Nucleus accumbens (tissue), 56 donors: ENCODE results near the gene SH3BP2.

Experiments used
- DNase-seq, 56 donors: peaks; one replicate each; lab custom pipeline; 2025; lab: John Stamatoyannopoulos, UW

The SH3BP2 gene

DNA sequence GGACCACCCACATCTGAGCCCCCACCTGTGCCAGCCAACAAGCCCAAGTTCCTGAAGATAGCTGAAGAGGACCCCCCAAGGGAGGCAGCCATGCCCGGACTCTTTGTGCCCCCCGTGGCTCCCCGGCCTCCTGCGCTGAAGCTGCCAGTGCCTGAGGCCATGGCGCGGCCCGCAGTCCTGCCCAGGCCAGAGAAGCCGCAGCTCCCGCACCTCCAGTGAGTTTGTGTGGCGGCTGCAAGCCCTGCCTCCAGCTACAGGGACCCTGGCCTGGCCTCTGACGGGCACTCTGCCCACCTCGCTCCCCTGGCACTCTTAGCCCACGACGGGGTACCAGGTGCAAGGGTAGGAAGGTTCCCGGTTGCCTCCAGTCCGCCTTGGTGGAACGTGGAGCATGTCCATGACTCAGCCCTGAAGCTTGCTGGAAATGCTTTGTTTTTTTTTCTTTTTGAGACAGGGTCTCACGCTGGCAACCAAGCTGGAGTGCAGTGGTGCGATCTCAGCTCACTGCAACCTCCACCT is 37.1 kb downstream of the SH3BP2 start:
- DNase-seq = no peak

DNA sequence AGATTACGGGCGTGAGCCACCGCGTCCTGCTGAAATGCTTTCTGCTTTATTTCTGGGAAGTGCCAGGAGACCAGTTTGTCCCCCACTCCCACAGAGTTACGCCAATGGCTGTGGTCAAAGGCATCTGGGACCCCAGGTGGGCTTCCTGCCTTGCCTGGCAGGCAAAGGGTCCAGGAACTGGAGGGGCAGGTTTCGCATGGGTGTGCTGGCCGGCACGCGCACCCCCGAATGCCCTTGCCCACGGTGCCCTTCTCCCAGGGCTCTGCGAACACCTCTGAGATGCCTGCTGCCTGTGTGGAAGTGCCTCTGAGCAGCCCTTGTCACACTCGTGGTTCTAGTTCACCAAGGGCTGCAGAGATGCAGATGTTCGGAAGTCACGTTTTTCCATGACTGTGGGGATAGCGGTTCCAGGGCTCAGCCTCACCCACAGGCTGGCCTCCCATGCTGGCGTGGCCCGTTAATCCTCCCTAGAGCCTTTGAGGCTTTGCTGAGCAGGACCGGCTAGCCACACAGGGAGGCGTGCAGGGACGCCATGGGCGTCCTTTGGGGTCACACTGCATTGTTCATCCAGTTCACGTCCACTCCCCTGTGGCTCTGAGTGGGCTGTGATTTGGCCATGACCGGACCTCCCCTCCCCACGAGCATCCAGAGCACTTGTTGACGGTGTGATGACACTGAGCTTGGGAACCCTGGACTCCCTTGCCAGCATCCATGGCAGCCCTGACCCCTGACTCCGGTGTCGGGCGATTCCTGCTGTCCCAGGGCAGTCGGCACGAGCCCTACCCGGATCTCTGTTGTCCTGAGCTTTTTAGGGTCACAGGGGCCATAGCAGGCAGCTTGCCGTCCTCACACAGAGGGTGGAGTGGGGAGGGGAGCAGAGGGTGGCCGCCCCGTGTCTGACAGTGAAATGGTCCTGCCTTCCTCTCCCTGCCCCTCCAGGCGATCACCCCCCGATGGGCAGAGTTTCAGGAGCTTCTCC is 38.0 kb downstream of the SH3BP2 start:
- DNase-seq = no peak

GRCh38 chr4:2831611-2832308 is 38.9 kb downstream of the SH3BP2 start:
- no peak for DNase-seq

DNA sequence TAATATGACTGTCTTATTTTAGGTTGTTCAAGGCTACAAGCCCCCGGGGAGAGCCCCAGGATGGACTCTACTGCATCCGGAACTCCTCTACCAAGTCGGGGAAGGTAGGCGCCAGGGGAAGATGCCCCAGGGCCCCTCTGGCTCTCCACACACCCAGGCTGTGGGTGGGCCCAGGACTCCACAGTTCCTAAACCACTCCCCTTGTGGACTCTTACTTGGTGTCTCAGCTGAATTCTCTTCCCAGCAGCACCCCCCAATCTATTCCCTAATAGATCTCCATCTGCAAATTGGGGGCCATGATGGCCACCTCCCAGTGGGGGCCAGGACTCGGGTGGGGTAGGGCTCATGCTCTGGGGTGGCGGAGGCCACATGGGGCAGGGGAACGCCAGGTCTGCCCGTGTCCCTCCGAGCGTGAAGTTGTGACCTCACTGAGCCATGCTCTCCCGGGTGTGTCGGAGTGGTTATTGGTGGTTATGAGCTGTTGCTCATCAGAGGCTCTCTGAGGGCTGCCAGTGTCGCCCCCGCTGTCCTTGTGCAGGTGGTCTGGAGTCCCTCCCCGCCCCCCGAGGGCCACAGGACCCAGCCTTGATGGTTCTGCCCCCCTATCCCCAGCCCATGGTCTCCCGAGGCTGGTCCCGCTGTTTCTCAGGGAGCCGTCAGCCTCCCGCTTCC is 39.6 kb downstream of the SH3BP2 start:
- DNase-seq = no peak

DNA sequence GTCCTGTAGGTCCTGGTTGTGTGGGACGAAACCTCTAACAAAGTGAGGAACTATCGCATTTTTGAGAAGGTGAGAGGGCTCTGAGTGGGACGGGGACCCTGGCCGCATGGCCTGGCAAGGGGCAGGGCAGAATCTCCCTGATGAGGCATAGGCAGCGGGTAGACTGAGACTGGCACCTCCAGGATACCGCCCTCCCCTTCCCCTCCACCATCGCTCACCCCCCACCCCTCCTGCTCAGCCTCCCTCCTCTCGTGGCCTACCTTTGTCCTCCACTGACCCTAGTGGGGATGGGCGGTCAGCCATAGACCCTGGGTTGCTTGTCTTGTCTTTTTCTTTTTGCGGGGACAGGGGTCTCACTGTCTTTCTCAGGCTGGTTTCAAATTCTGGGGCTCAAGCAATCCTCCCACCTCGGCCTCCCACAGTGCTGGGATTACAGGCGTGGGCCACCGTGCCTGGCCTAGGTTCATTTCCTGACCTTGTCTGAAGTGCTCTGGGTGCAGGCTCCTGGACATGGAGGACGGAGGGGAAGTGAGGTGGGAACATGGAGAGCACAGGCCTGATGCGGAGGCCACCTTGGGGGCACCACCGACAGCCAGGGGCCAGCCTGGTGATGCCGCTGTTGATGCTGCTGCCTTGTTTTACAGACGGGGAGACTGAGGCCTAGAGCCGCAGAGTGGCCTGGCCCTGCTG is 40.2 kb downstream of the SH3BP2 start:
- DNase-seq = no peak

DNA sequence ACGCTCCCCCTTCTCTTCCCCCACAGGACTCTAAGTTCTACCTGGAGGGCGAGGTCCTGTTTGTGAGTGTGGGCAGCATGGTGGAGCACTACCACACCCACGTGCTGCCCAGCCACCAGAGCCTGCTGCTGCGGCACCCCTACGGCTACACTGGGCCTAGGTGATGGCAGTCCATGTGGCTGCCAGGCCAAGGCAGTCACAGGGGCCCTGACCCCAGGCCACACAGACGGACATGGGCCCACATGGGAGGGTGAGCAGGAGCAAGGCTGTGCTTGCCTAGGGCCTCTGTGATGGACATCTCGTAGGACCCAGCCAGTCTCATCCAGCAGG is 40.8 kb downstream of the SH3BP2 start:
- DNase-seq = no peak

DNA sequence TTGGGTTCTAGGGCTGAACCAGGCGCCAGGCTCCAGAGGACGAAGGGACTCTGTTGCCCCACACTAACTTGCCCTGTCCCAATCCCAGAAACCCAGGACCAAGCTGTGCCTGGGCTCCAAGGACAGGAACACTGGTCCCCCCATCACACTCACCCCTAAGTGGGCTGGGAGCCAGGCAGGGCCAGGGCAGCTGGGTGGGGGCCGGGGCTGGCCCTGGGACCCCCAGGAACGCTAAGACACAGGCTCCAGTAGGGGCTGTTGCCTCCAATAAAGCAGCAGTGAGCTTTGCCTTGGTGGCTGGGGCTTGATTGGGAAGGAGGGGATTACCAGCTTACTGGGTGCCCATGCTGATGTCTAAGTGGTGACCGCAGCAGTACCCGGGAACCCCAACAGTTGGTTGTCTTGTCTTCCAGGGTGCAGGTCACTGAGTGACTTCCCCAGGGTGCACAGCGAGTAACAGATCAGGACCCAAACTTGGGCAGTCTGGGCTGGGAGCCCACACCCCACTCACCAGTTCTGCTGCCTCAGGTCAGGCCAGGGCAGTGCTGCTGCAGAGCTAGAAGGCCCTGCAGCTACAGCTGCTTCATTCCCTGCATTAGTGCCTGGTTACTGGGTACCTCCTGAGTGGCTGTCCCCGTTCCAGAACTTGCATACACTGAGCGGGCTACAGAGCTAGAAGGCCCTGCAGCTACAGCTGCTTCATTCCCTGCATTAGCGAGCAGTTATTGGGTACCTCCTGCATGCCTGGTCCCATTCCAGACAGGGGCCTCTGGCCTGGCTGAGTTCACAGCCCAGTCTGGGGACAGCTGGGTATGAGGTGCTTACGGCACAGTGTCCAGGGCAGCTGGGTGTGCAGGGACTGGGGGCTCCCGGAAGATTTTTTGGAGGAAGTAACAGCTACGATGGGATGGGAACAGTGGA is 41.4 kb downstream of the SH3BP2 start:
- no peak for DNase-seq

DNA sequence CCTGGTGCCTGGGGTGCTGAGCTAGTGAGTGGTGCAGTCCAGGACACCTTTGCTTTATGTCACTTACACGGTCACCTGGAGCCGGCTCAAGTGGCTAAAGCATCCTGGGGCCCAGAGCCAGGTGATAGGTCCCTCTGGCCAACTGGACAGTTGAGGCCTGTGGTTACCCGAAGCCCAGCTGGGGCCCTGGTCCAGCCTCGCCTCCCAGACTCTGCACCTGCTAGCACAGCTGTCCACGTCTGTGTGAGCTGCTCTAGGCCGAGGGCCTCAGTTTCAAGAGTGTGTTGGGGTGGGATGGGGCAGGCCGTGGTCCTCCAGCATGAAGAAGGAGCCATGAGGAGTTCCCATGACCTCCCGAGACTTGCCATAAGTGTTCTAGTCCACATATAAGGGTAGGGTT is 43.1 kb downstream of the SH3BP2 start:
- no peak for DNase-seq

GRCh38 chr4:2836391-2836859 is 43.5 kb downstream of the SH3BP2 start:
- no peak for DNase-seq

GRCh38 chr4:2837110-2837903 is 44.4 kb downstream of the SH3BP2 start:
- no peak for DNase-seq

DNA sequence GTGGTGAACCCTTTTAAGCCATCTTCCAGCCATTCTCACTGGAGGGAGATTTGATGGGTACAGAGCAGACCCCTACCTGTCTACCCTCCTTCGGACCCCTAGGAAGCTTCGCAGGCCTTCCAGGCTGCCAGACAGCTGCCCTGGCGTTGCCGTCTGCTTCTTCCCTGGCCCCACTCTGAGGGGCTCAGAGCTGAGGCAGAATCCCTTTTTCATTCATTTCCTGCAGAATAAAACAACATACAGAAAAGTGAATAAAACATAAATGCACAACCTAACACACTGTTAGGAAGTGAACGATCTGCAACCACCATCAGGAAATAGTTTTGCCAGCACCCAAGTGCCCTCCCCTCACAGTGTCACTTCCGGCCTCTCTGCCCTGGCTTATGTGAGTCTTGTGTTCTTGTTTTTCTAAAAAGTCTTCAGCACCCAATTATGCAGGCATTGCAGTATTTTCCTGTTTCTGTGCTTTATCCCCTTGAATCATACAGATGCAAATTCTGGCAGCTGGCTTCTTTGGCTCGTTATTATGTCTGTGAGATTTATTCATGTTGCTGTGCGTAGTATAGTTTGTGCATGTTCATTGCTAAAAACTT is 45.1 kb downstream of the SH3BP2 start:
- peak in 16 of 56 donors; percentile 11 to 43 (median 34) for DNase-seq

DNA sequence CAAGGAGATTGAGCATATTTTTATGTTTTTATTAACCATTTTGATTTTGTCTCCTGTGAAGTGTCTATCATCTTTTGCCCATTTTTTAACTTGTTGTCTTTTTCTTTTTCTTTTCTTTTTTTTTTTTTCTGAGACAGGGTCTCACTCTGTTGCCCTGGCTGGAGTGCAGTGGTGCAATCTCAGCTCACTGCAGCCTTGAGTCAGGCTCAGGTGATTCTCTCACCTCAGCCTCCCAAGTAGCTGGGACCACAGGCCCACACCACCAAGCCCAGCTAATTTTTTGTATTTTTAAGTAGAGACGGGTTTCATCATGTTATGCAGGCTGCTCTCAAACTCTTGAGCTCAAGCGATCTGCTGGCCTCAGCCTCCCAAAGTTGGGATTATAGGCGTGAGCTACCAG is 46.2 kb downstream of the SH3BP2 start:
- no peak for DNase-seq

DNA sequence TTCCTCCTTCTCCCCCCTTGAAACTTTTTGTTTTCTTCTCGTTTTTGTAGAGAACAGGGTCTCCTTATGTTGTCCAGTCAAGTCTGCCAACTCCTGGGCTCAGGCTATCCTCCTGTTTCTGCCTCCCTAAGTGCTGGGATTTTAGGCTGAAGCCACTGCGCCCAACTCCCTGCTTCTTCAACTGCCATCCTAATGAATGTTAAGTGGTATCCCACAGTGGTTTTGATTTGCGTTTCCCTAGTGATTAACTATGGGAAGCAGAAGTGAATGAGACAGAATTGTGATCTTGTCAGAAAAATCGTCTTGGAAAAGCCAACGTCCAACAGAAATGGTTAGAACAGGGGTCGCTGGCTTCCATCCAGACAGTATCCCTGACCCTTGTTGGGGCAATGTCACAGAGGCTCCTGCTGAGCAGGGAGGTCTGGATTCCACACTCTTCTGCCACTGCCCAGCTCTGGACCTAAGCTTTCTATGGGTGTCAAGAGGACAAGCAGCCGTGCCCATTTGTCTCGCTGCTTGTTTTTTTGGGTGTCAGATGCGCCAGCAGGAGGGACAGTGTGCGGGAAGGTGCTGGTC is 49.9 kb downstream of the SH3BP2 start:
- DNase-seq = peak in 7 of 56 donors; percentile 17 to 60 (median 37)

DNA sequence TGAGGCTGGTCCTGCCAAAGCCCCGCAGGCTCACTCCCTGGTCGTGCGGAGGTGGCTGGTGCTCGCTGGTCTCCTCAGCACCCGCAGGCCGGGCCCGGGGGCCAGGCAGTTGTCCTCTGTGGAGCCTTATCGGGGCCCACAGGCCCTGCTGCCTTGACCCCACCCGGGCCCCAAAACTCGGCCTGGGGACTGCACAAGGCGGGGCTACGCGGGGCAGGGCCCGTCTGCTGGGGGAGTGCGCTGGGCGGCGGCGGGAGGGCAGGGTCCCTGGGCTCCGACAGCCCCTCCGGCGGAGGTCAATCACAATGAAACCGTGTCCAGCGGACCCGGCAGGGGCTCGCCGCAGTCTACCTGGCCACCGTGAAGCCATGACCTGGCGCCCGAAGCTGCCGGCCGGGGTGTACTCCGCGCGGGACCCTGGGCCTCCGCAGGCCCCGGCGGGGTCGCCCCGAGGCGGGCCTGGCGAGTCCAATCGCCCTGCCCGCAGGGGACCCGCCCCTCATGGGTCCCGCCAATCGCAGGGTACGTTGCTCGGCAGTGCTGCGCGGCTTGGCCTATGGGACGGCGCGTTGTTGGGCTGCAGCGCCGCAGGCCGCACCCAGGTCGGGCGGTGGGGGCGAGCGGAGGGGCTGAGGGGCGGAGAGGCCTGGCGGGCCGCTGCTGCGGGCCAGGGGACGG is 50.5 kb downstream of the SH3BP2 start, which contains the start of gene ADD1:
Gene ADD1, plus strand, starts transcription at position 582 of the 678 bp plus-strand sequence. CDS start 32,072 bp downstream, outside the sequence.
- peak; percentile 44 to 97 (median 92) for DNase-seq

DNA sequence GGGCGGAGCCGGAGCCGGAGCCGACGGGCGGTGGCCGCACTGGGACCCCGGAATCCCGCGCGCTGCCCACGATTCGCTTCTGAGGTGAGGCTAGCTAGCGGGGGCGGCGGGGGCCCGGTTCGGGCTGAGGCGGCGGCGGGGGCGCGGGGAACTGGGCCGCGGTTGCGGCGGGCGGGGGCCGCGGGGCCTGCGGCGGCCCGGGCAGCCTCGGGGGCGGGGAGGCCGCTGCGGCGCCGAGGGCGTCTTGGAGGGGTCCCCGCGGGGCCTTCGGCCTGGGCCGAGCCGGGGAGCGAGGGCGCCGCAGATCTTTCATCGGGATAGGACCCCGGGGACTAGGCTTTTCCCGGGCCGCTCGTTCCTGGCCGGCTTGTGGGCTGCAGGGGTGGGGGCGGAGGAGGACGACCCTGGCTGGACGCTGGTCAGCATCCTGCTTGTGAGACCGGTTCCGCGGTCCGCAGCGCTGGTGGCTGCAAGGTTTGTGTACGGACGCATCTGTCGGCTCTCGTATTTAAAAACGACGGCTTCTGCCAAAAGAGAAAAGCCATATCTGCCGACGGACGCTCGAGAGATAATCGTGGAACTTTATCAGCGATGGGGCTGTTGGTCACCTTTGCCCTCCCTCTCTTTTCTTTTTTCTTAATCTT is 51.2 kb downstream of the SH3BP2 start:
- DNase-seq = peak in 8 of 56 donors; percentile 44 to 62 (median 55)

- no peak for DNase-seq
These were observed 53.3 kb downstream of the SH3BP2 start for GRCh38 chr4:2846172-2846571.
